Erythroblast (primary cell): ENCODE results near the gene MROH2B.

Experiments
- GATA1 ChIP-seq: IDR thresholded peaks from 2 replicates; pipeline ENCODE4 v1.6.1; 2011; ENCODE audit warnings: low read depth, mild to moderate bottlenecking, control low read depth, low read length, moderate library complexity
- POLR2A ChIP-seq: IDR thresholded peaks from 2 replicates; pipeline ENCODE4 v1.6.1; 2011; ENCODE audit warnings: mild to moderate bottlenecking, low read length

DNA sequence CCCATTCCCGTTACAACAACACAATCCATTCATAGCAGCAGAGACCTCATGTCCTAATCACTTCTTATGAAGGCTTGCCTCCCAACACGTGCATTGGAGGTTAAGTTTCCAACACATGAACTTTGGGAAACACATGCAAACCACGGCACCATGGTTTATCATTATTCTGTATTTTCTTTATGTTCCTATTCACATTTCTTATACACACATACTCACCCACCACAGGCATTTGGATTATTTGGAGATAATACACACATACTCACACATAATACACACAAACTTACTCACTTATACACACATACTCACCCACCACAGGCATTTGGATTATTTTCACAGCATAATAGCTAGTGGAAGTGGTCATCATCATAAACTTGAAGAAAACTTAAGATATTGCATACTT, 86.3 kb downstream of the MROH2B start:
- TF ChIP-seq POLR2A: no peak
- no peak for TF ChIP-seq GATA1
